Activated T-cell treated with anti-CD3 and anti-CD28 coated beads, Interleukin-2, amount 50 U/mL, for 1 hour (primary cell): ENCODE results near the gene LAMA1.

Experiments used
- DNase-seq: peaks from one replicate; pipeline ENCODE4 v3.0.0-alpha.2; 2020

The LAMA1 gene

GRCh38 chr18:7104649-7105048 lies 12.9 kb downstream of the LAMA1 start:
- DNase-seq, result no peak

DNA sequence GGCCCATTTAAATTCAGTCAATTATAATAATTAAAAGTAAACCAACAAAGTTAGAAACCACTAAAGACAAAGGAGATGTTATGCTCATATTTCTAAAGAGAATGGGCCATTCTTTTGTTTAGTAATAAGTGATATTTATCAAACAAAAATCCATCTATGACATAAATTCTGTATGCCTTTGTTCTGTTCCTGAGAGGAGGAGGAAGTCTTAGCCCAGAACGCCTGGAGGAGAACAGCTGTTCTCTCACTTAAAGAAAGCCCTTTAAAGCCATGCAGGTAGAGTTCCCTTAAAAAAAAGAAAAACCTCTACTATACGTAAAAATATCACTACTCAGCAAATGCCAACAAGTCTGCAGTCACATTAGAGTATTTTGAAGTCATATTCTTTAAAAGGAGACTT lies 15.5 kb downstream of the LAMA1 start:
- DNase-seq, result no peak

DNA sequence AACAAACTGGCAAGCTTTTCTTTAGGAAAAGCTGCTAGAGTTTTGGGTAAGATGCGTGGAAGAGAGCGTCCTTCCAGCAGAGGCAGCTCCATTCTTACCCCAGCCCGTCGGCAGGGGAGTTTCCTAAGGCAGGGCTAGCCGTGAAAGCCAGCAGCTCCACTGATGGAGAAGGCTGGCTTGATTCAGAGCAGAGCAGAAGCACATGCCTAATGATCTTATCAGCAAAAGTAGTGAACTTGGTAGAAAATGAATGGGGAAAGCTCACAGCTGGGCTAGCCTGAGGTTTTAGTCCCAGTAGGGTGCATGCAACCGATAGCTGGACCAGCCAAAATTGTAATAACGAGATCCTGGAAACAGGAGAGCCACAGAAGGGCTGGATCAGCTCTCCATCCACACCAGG lies 20.8 kb downstream of the LAMA1 start:
- no peak for DNase-seq

GRCh38 chr18:7094427-7094826 lies 23.2 kb downstream of the LAMA1 start:
- no peak for DNase-seq

DNA sequence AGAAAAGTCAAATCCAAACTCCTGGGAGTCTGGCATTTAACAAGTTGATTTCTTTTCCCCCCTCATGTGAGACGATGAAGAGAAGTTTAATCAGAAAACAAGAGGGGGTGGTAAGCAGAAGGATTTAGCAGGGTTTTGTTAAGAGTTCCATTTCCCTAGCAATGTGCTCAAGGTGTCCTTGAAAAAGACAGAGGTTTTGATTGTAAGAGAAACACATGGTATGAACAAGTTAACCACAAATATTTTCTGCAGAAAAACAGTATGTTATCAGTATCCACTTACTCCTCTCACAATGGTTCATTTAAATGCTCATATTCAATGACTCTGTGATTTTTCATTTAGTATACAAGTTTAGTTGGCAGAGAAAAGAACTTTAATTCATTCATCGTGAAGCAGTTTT lies 26.8 kb downstream of the LAMA1 start:
- DNase-seq, result no peak

GRCh38 chr18:7089369-7089768 lies 28.2 kb downstream of the LAMA1 start:
- no peak for DNase-seq

DNA sequence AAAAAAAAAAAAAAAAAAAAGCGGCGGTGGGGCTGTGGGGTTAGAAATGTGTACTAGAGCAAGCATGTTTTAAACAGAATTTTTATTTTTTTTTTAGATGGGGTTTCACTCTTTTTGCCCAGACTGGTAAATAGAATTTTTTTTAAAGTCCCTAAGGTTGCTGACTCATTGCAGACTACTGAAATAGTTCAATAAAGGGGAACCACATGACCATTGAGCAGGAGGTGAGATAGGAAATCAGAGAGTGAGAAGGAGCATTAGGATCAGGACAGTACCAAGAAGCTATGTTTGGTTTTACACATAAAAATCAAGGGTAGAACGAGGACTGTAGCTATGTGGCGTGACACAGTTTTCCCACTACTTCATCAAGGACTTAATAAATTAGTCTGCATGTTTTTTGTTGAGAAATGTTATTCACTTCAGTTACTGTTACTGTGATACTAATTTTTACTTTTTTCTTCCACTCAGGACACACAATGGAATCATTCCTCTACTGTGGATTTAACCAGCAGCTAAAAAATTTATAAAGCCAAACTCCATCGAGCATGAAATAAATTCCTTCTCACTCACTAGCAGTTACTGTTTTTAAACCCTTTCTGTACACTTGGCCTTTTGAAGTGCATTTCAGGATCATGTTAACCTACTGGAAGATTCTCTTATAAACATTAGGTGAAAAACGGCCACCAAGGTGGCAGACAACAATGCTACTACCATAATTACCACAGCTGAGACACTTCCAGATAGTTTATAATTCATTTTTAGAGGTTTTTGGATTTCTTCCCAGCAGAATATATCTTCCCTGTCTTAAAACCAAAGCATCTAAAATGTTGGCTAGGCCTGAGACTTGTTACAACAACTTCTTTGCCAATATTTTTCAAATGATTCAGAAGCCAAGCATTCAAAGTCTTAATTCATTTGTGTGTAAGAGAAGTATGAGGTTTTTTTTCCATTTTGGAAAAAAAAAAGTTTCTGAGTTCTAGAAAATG lies 33.2 kb downstream of the LAMA1 start:
- DNase-seq, result no peak

DNA sequence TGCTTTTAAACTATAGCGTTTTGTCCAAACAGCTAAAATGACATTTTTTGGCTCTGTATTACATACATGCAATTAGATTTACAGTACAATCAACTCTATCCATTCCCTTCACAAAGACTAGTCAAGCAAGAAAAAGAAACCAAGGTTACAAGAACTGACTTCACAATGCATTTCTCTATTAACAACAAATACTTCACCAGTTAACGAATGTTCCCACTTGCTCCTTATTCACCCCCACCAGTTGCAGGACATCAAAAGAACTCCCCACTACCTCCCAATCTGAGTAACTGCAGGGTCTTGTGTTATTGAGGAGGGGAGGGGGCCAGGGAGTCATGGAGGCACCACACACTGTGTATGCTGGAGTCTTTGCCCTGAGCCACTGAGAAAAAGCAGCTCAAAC lies 34.9 kb downstream of the LAMA1 start:
- DNase-seq, result no peak

DNA sequence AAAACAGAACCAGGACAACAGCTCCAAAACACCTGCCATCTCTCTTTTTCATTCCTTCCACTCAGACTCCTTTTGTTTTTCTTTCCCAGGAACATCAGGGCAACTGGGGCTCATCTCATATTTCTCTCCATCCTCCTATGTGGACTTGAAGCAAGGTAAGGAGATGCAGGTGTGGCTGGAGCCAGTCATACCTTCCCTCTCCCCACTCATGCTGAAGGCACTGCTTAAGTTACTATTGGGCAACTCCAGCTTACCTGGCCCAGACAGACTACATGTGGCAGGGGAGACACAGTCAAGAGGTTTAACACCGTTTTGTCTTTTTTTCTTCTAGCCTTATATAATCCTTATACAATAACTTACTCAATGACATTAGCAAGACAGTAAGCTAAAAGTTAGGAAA lies 38.4 kb downstream of the LAMA1 start:
- DNase-seq, result no peak

DNA sequence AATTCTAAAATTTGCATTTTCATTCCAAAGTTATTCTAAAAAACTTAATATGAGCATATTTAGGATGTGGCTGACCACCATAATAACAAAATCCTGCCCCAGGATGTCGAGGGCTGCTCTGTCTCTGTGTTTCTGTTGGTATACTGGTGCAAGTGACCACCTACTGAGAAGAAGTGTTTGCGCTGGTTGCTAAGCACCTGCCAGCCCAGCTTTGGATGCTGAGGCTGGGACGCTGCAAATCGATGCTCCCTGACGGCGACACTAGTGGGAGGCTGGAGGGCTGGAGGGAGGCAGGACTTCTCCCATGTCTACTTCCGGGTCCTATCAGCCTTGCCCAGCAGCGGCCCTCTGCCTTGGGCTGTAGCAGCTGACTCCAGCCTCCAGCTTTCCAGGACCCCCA lies 45.0 kb downstream of the LAMA1 start:
- DNase-seq, result no peak

DNA sequence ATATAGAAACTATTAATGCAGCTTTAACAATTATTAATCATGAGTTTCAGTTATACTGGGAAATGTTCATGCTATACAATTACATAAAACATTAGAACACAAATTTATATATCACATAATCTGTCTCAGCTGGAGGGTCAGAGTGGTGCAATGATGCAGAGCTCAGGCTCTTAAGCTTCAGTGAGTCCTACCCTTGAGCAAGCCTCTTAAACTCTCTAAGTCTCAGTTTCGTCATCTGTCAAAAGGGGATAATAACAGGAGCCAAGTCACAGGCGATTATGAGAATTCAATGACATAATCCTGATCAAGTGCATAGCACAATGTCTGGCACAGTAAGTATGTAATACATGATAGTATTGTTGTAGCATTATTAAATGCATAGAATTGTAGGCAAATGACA lies 46.0 kb downstream of the LAMA1 start:
- no peak for DNase-seq

DNA sequence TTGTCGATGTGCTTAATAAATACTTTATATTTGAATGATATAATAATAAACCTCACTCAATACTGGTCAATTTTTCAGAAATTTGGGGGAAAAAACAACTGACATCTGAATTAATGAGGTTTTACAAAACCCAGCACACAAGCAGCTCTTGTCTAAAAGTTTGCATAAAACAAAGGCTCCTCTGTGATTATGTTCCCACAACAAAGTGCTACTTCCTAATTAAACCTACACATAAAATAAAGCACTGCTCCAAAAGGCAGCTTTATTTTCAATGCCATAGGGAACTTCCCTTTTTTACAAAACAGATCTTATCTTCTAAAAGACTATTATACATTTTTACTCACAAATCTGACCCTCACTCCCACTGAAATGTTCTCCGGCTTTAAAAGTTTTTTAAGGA lies 47.1 kb downstream of the LAMA1 start:
- no peak for DNase-seq

GRCh38 chr18:7068871-7069590 lies 48.6 kb downstream of the LAMA1 start:
- DNase-seq, result no peak

- no peak for DNase-seq
These were observed 50.5 kb downstream of the LAMA1 start for GRCh38 chr18:7066965-7067555.

DNA sequence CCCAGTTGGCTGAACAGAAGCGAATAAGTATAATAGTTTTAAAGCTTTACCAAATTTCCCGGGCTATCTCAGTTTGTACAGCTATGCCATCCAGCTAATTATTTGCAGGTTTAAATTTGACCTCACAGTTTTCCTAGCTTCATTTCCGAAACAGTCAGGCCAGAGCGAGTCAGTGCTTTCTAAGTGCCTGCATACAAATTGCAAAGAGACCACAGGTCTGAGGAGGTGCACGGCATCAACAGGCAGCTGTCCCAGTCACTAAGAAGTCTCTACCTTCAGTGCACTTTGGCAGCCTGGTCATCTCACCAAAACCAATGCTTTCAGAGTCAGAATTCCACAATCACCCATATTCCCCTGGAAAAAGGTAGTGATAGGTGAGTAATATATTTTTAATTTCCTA lies 51.9 kb downstream of the LAMA1 start:
- no peak for DNase-seq

GRCh38 chr18:7064346-7064745 lies 53.3 kb downstream of the LAMA1 start:
- no peak for DNase-seq

GRCh38 chr18:7062811-7063210 lies 54.8 kb downstream of the LAMA1 start:
- no peak for DNase-seq

DNA sequence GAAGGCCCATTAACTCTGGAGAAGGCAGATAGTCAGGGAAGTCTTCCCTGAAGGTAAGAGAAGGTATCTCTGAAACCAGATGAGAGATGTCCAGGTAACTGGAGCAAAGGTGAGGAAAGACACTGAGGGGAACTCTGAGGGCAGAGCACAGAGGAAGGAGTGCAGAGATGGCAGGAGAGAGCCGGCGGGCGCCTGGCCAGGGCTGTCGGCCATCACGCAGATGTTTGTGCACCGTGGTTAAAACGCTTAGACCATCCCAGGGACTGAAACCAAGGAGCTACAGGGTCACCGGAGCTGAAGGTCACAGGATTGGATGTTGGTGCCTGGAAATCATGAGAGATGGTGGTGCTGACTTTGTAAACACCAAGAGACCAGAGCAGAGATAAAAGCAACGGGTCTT lies 55.4 kb downstream of the LAMA1 start:
- DNase-seq, result no peak

GRCh38 chr18:7059276-7059675 lies 58.3 kb downstream of the LAMA1 start:
- DNase-seq, result no peak

DNA sequence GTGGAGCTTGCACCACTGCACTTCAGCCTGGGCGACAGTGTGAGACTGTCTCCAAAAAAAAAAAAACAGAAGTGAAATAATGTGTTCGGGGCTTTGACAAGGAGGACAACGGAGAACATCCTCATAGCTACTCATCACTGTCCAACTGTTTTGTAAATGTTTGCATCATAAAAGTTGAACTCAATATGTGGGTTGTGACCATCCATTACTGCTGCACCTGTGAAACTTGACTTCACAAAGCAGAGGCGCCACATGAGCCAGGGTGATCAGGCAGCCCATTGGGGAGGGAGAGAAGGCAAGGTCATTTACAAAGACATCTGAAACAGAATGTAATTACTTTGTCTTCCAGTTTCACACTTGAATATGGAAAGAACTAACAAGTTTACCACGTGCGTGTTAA lies 61.6 kb downstream of the LAMA1 start:
- no peak for DNase-seq

- DNase-seq, result no peak
These were observed 67.6 kb downstream of the LAMA1 start for GRCh38 chr18:7049951-7050350.

- no peak for DNase-seq
These were observed 69.5 kb downstream of the LAMA1 start for GRCh38 chr18:7048081-7048480.

- no peak for DNase-seq
These were observed 70.3 kb downstream of the LAMA1 start for GRCh38 chr18:7047336-7047735.

- no peak for DNase-seq
These were observed 79.2 kb downstream of the LAMA1 start for GRCh38 chr18:7038330-7038851.
